ENCODE results near the gene PDZRN3. TPM values are rescaled to one million over a fixed set of nuclear protein-coding genes. Genes with fewer than 3 reads are reported as not detected.

Gene PDZRN3
- total RNA-seq, 1 experiment from 2014 or later: 0.17 TPM

GRCh38 chr3:73405853-73406252 lies 218.9 kb downstream of the PDZRN3 start:
- no TSS peak for BruUV-seq (replicated peaks)

More at GRCh38 chr3:73405853-73406252, 218.9 kb downstream of the PDZRN3 start:
- H3K4me3 ChIP-seq (replicated peaks in 1 of 2; ENCODE audit: low read depth in 1 of 2, low read length in 2 of 2): no peak overlapping the region
- POLR2A ChIA-PET: no interaction called here
- H3K27ac ChIP-seq (ENCODE audit: low read depth, low read length): no peak overlapping the region
- TF ChIP-seq JUND (IDR thresholded peaks at IDR 0.05) (no peak), POLR2AphosphoS5 (IDR thresholded peaks at IDR 0.05; ENCODE audit: low read depth, low read length) (no peak), RAD21 (IDR thresholded peaks at IDR 0.05; ENCODE audit: low read depth) (no peak), EZH2 (IDR thresholded peaks at IDR 0.05) (no peak), FOSL1 (IDR thresholded peaks at IDR 0.05; ENCODE audit: low read depth) (no peak), YY1 (IDR thresholded peaks at IDR 0.05; ENCODE audit: extremely low read depth, insufficient replicate concordance, low read depth, low read length) (no peak), ELF1 (IDR thresholded peaks at IDR 0.05; ENCODE audit: borderline replicate concordance, low read depth) (no peak), MAX (IDR thresholded peaks at IDR 0.05) (no peak), SP1 (IDR thresholded peaks at IDR 0.05; ENCODE audit: low read depth) (no peak), SRF (IDR thresholded peaks at IDR 0.05; ENCODE audit: low read depth) (no peak), EGR1 (IDR thresholded peaks at IDR 0.05; ENCODE audit: low read depth) (no peak), ZFX (IDR thresholded peaks at IDR 0.05) (no peak), CBX3 (IDR thresholded peaks at IDR 0.05; ENCODE audit: low read depth) (no peak), CTCF (IDR thresholded peaks at IDR 0.05 in 2 of 3, conservative IDR thresholded peaks at IDR 0.05 in 1 of 3; ENCODE audit: borderline replicate concordance in 1 of 3, insufficient read depth in 1 of 3, low read depth in 2 of 3, low read length in 2 of 3) (no peak), CEBPB (IDR thresholded peaks at IDR 0.05; ENCODE audit: low read depth) (no peak)
- TF ChIP-seq, protein P1, sequence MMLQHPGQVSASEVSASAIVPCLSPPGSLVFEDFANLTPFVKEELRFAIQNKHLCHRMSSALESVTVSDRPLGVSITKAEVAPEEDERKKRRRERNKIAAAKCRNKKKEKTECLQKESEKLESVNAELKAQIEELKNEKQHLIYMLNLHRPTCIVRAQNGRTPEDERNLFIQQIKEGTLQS (IDR thresholded peaks at IDR 0.05): no peak
- CTCF ChIA-PET: no interaction called here
- H3K9ac ChIP-seq (ENCODE audit: low read length): no peak overlapping the region
- intact Hi-C loops (cut with micrococcal nuclease): no loop called here
- no peaks in the 10 kb centered on the region for H3K36me3 ChIP-seq (ENCODE audit: control insufficient read depth in 1 of 2, insufficient read depth in 2 of 2, low read length in 2 of 2)
- no peak overlapping the region for H2AFZ ChIP-seq (ENCODE audit: low read depth, low read length, poor library complexity, severe bottlenecking)
- no peaks in the 10 kb centered on the region for H3K79me2 ChIP-seq (ENCODE audit: insufficient read depth, low read length)
- no peaks in the 10 kb centered on the region for H3K4me1 ChIP-seq (ENCODE audit: control insufficient read depth in 1 of 2, insufficient read depth in 2 of 2, low read length in 2 of 2)
- H3K27me3 ChIP-seq (ENCODE audit: insufficient read depth, low read length): peaks cover 34% of the 10 kb centered on the region
- no peak overlapping the region for H3K4me2 ChIP-seq (ENCODE audit: low read length)
- DNase-seq (ENCODE audit: low read depth, low spot score) (no peak), ATAC-seq (no peak)
- no peaks in the 10 kb centered on the region for H4K20me1 ChIP-seq (ENCODE audit: insufficient read depth)
- no peaks in the 10 kb centered on the region for H3K9me2 ChIP-seq (ENCODE audit: insufficient read depth)
- RAD21 ChIA-PET (ENCODE audit: low non-redundant PET in 1 of 2, low total read pairs in 2 of 2, uncharacterized antibody in 2 of 2, unreplicated experiment in 2 of 2): no interaction called here
- H3K9me3 ChIP-seq (ENCODE audit: control insufficient read depth in 1 of 2, insufficient read depth in 1 of 2, low read depth in 1 of 2, low read length in 2 of 2): no peaks in the 10 kb centered on the region

Data from HCT116 (cell line).